Middle frontal gyrus (tissue), 1 donor: ENCODE measurements around the gene SPCS2.
"Not testable (repeated sequence)": the region's sequence is repeated elsewhere in the genome, so short reads cannot be mapped to it uniquely, and the experiment has no call there.

Experiments used
- DNase-seq: peaks from one replicate; pipeline ENCODE4 v3.0.0-alpha.2; 2015; ENCODE audit warnings: low spot score; ENCODE audit errors: extremely low spot score

SPCS2 gene

DNA sequence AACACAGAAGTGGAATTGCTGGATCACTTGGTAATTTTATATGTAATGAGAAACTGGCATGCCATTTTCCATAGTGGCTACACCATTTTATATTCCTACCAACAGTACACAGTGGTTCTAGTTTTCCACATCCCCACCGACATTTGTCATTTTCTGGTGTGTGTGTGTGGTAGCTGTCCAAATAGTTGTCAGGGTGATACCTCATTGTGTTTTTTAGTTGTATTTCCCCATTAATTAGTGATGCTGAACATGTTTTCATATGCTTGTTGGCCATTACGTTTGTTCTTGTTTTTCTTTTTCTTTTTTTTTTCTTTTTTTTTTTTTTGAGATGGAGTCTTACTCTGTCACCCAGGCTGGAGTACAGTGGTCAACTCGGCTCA is 51.9 kb downstream of the SPCS2 start:
- no peak for DNase-seq

GRCh38 chr11:75001686-75002085 is 52.6 kb downstream of the SPCS2 start:
- no peak for DNase-seq

DNA sequence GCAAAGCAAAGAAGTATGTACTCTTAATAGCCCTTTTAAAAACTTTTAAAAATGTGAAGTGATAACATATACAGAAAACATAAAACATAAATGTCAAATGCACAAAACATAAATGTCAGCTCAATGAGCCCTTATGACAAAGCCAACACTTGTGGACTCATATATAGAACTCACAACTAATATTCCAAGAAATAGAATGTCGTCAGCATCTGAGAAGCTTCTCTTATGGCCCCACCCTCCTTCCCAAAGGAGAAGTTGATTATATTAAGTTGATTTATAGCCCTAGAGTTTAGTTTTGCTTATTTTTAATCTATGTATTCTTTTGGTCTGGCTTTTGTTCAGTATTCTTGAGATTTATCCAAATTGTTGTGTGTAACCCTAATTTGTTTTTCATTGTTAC is 53.5 kb downstream of the SPCS2 start:
- DNase-seq = no peak

GRCh38 chr11:75004215-75004614 is 55.1 kb downstream of the SPCS2 start:
- DNase-seq = no peak

- DNase-seq = no peak
Measured at GRCh38 chr11:75011357-75011756, 62.3 kb downstream of the SPCS2 start.

GRCh38 chr11:75011872-75012271 is 62.8 kb downstream of the SPCS2 start:
- no peak for DNase-seq

DNA sequence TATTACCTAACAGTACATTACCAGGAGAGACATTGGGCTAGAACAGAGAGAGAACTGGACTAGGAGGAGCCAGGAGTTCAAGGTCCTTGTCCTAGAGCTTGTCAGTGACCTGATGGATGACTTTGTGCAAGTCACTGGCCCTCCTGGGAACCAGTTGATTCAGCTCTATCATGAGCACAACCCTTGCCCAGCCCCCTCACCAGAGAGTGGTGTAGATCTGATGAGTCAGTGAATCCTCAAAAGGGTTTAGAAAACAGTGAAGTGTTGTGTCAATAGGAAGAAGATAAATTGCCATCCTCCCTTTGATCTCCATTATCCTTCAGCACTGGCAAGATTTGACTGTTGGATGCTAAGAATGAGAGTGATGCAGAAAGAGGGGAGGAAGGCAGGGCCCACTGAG is 64.0 kb downstream of the SPCS2 start:
- no peak for DNase-seq

DNA sequence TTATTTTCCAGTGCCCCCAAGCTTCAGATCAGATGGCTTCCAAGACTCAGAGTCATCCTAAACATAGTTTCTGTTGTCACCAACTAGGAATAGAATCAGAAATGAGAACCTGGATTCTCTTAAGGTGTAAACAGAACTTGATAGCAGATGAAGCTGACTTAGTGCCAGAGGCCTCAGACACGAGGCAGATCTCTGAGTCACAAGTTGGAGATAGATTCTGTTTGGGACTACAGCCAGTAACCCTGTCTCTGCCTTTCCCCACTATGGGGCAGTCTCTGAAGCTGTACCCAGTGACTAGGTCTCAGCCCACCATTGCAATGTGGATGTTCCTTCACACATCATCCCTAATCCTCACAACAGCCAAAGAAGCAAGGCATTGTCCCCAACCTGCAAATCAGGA is 65.1 kb downstream of the SPCS2 start:
- DNase-seq = no peak

- not testable (repeated sequence) for DNase-seq
Measured at GRCh38 chr11:75019200-75019599, 70.1 kb downstream of the SPCS2 start.

- not testable (repeated sequence) for DNase-seq
Measured at GRCh38 chr11:75020328-75020727, 71.3 kb downstream of the SPCS2 start.

- no peak for DNase-seq
Measured at GRCh38 chr11:75022296-75022695, 73.2 kb downstream of the SPCS2 start.

GRCh38 chr11:75022759-75023396 is 73.8 kb downstream of the SPCS2 start:
- peak; percentile 80 for DNase-seq

DNA sequence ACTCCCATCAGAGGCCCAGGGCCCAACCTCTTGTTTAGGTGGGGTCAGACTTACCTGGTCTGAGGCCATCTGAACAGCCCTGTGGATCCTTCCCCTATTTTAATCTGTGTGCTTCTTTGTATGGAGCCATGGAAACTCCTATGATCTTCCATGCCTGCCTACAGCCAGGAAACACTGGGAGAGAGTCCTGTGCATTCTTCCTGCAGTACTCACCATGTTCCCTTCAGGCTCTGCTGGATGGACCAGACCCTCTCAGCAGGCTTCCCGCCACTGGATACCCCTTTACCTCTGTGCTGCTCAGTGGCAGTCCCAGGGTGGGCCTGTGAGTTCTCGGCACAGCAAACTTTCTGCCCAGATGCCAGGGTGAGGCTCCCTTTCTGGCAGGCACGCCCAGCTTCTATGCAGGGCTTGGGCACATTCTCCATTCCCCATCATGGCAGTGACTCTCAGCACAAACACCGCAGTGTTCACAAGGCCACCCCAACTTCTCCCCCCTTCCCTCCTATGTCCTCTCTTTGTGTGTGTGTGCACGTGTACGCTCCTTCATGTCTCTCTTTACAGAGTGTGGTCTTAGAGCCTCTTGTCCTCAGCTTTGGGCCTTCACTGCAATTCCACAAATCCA is 74.5 kb downstream of the SPCS2 start:
- no peak for DNase-seq

GRCh38 chr11:75024068-75024449 is 75.0 kb downstream of the SPCS2 start:
- no peak for DNase-seq

DNA sequence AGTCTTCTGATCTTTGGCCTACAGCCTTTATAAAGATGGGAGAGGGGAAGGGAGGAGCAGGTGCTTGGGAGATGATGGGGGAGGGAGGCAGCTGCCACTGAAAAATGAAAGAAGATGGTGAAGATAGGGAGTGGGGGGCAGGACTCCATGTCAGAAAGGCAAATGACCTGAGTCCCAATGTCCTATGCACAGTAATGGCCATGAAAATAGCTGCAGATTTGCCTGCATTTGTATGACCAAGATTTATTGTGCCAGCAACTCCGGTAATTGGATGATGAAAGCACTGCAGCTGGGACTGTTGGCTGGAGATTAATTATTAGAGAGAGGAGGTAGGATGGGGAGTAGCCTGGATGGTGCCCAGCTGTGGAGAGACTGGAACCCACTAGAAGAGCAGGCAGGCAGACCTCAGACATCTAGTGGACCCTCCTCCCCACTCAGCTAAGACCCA is 75.7 kb downstream of the SPCS2 start:
- DNase-seq = no peak

- DNase-seq = no peak
Measured at GRCh38 chr11:75025561-75025960, 76.5 kb downstream of the SPCS2 start.

DNA sequence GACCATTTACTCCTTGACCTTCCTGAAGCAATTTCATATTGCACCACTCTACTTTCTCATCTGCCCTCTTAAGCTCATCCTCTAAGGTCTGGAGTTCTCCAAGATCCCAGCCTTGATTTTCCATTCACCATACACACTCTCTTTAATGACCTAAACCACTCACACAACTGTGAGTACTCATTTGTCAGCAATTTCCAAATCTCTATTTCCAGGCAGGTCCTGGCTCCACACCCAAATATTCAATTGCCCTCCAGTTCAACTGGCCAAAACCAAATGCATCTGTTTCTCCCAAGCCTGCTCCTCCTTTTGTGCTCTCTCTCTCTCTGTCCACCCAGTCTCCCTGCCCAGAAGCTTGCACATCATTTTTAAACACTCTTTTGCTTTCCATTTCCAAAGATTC is 79.3 kb downstream of the SPCS2 start:
- DNase-seq = no peak
